ENCODE data around the gene LMNA. TPM values are rescaled to one million over a fixed set of nuclear protein-coding genes. Genes with fewer than 3 reads are reported as not detected.

LMNA gene
- total RNA-seq, 2 experiments from 2014 or later: 93.6 to 101 TPM

DNA sequence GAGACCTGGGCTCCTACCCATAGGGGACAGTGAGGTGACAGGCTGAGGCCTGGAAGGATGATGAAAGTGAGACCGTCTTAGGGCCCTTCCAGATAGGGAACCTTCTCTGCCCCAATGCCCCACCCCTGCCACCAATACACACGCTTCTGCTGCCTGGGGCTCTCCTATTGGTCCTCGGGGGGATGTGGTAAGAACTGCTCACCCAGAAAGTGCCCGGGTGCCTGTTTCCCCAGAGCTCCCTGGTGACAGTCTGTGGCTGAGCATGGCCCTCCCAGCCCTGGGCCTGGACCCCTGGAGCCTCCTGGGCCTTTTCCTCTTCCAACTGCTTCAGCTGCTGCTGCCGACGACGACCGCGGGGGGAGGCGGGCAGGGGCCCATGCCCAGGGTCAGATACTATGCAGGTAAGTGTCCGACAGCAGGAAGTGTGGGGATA is 39.8 kb downstream of the LMNA start:
- CTCF ChIA-PET: interaction anchor here (0.8 to 2.4 kb wide), 5 partner anchors 8 to 128 kb away, joined by 3 to 7 read pairs (median 5); partner anchors contain the start of genes PMF1 and SMG5
- Mint-ChIP-seq H3K4me1 (peaks cover 63% of the 10 kb centered on the region), H3K9me3 (no peaks in the 10 kb centered on the region), H3K27me3 (no peaks in the 10 kb centered on the region), H3K36me3 (ENCODE audit: low read depth) (peaks cover 7% of the 10 kb centered on the region), H3K27ac (peak overlapping the region; percentile 71), H3K4me3 (peak overlapping the region; percentile 76)
- POLR2A ChIA-PET: interaction anchor here (1.0 to 3.2 kb wide), 7 partner anchors 39 to 165 kb away, joined by 3 to 19 read pairs (median 5); partner anchors contain the start of genes PMF1, SLC25A44 and SMG5
- DNase-seq: peak; percentile 66

DNA sequence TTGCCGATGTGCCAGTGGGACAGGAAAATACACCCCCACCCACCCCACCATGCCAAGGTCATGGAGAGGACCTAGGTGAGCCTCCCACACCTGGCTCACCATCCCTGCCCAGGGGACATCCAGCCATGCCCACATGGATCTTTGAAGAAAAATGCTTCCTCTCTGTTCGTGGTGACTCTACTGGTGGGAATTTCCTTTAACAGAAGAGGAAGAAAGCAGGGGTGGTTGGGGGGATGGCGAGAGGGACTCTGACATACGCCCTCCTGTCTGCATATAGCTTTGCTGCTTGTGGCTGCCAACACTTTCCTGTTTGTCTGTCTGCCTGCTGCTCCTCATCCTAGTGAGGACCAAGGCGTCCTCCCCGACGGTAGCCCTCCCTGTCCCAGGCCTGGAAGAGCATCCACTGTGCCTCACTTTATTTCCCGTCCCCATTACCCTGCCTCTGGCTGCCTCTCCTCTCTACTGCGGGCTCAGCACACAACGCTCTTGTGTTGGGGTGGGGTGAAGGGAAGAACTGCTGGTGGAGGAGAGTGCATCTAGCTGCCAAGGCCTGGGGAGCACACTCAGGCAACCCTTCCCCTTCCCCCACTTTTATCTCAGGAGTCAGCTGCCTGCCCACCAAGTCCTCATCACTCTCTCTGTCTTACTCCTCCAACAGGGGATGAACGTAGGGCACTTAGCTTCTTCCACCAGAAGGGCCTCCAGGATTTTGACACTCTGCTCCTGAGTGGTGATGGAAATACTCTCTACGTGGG is 41.4 kb downstream of the LMNA start:
- no peaks in the 10 kb centered on the region for H3K9me3 Mint-ChIP-seq
- ChIA-PET CTCF (interaction anchor here (0.7 to 2.4 kb wide), 8 partner anchors 10 to 69 kb away, joined by 3 to 9 read pairs (median 4); partner anchors contain the start of gene SLC25A44), POLR2A (interaction anchor here (0.9 to 3.2 kb wide), 7 partner anchors 38 to 164 kb away, joined by 3 to 19 read pairs (median 4); partner anchors contain the start of genes PMF1, SLC25A44 and SMG5)
- peaks cover 7% of the 10 kb centered on the region for H3K36me3 Mint-ChIP-seq (ENCODE audit: low read depth)
- peak overlapping the region; percentile 76 for H3K4me3 Mint-ChIP-seq
- peaks cover 78% of the 10 kb centered on the region for H3K4me1 Mint-ChIP-seq
- DNase-seq: no peak
- peak overlapping the region; percentile 60 for H3K27ac Mint-ChIP-seq
- no peaks in the 10 kb centered on the region for H3K27me3 Mint-ChIP-seq

DNA sequence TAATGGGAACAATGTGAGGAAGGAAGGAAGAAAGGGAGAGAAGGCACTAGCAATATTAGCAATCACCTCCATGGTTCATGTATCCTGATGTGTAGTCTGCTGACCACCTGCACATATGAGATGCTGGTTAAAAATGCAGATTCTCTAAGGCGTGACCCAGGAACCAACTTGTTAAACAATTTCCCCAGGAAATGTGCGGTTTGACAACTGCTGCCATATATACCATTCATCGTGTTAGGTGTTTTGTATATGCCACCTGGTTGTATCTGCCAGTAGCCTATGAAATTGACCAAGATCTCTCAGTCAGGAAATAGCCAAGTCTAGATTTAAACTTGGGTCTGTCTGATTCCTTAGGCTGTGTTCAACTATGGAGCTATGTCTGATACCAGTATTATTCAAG is 43.0 kb downstream of the LMNA start:
- no peak overlapping the region for H3K4me3 Mint-ChIP-seq

DNA sequence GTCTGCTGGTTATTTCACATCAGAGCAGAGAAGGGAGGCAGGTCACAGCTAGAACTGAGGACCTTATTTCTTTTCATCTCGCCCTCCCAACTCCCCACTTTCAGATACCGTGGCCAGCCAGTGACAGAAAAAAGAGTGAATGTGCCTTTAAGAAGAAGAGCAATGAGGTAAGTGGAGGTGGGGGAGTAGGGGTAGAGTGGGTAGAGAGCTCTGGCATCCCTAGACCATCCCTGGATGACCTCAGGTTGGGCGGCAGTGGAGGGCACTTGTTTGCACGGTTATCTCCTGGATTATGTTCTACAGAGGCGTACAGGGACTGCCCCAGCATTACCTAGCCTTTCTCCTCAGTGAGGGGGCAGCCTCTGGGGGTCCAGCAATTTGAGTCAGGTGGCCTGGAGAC is 43.5 kb downstream of the LMNA start:
- Mint-ChIP-seq H3K36me3 (ENCODE audit: low read depth) (peaks cover 11% of the 10 kb centered on the region), H3K9me3 (no peaks in the 10 kb centered on the region), H3K27ac (peak overlapping the region; percentile 51), H3K4me1 (peaks cover 80% of the 10 kb centered on the region), H3K4me3 (no peak overlapping the region), H3K27me3 (no peaks in the 10 kb centered on the region)
- no peak for DNase-seq
- ChIA-PET POLR2A (no interaction called here), CTCF (no interaction called here)

More for the DNA sequence above, 43.0 kb downstream of the LMNA start:
- no peak for DNase-seq
- Mint-ChIP-seq H3K27ac (peak overlapping the region; percentile 51), H3K36me3 (ENCODE audit: low read depth) (peaks cover 11% of the 10 kb centered on the region), H3K9me3 (no peaks in the 10 kb centered on the region), H3K4me1 (peaks cover 84% of the 10 kb centered on the region), H3K27me3 (no peaks in the 10 kb centered on the region)
- CTCF ChIA-PET: no interaction called here
- POLR2A ChIA-PET: no interaction called here

DNA sequence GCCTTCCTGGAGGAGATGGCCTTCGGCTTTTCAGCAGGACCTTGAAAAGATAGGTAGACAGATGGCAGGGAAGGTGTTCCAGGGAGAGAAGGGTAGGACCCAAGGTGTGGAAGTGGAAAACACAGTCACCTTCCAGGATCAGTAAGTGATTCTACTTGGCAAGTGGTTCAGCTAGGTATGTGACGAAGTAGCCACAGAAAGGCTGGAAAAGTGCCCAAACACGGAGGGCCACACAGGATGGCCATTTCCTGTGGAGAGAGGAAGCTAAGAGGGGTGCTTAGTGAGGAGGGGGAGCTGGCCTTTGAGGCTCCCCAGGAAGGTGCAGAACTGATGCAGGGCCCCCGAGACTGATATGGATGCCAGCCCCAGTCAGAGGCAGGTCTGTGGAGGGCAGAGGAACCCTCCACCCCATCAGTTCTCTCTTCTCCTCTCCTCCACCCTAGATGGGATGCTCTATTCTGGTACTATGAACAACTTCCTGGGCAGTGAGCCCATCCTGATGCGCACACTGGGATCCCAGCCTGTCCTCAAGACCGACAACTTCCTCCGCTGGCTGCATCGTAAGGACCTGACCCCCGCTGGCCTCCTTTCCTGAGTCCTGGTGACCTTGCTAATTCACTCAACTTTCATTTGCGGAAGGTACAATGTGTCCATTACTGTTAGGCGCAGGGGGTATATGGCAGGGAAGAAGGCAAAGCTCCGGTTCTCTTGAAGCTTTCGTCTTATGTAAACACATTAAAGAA is 45.7 kb downstream of the LMNA start:
- CTCF ChIA-PET: interaction anchor here (1.3 to 2.3 kb wide), 2 partner anchors 12 to 65 kb away, joined by 4 to 19 read pairs; no protein-coding TSS in a partner anchor
- peak overlapping the region; percentile 66 for H3K27ac Mint-ChIP-seq
- peaks cover 66% of the 10 kb centered on the region for H3K4me1 Mint-ChIP-seq
- H3K27me3 Mint-ChIP-seq: no peaks in the 10 kb centered on the region
- peaks cover 2% of the 10 kb centered on the region for H3K9me3 Mint-ChIP-seq
- H3K36me3 Mint-ChIP-seq (ENCODE audit: low read depth): peaks cover 21% of the 10 kb centered on the region
- POLR2A ChIA-PET: interaction anchor here (1.3 to 3.3 kb wide), 6 partner anchors 12 to 123 kb away, joined by 3 to 13 read pairs (median 8); partner anchors contain the start of genes PMF1, SLC25A44 and SMG5
- DNase-seq: no peak
- H3K4me3 Mint-ChIP-seq: peak overlapping the region; percentile 56

DNA sequence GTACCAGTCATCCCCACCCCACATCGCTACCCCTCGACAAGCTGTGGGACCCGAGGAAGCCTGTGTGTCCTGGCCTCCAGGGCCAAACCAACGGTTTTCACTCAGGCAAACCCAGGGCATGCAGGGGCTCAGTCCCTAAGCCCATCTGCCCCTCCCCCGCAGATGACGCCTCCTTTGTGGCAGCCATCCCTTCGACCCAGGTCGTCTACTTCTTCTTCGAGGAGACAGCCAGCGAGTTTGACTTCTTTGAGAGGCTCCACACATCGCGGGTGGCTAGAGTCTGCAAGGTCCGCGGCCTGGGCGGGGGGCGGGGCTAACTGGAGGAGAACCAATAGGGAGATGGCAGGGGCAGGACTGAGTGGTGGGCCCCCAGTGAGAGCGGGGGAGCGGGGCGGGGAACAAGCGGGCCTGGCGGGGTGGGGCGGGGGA is 46.2 kb downstream of the LMNA start:
- peaks cover 64% of the 10 kb centered on the region for H3K4me1 Mint-ChIP-seq
- peak overlapping the region; percentile 56 for H3K4me3 Mint-ChIP-seq
- H3K27me3 Mint-ChIP-seq: no peaks in the 10 kb centered on the region
- POLR2A ChIA-PET: interaction anchor here (1.1 to 3.3 kb wide), 7 partner anchors 13 to 122 kb away, joined by 3 to 13 read pairs (median 8); partner anchors contain the start of genes PMF1 and SMG5
- H3K9me3 Mint-ChIP-seq: peaks cover 2% of the 10 kb centered on the region
- peak; percentile 73 for DNase-seq
- CTCF ChIA-PET: interaction anchor here (1.3 to 2.3 kb wide), 2 partner anchors 13 to 64 kb away, joined by 4 to 19 read pairs; no protein-coding TSS in a partner anchor
- peaks cover 25% of the 10 kb centered on the region for H3K36me3 Mint-ChIP-seq (ENCODE audit: low read depth)
- H3K27ac Mint-ChIP-seq: peak overlapping the region; percentile 66

DNA sequence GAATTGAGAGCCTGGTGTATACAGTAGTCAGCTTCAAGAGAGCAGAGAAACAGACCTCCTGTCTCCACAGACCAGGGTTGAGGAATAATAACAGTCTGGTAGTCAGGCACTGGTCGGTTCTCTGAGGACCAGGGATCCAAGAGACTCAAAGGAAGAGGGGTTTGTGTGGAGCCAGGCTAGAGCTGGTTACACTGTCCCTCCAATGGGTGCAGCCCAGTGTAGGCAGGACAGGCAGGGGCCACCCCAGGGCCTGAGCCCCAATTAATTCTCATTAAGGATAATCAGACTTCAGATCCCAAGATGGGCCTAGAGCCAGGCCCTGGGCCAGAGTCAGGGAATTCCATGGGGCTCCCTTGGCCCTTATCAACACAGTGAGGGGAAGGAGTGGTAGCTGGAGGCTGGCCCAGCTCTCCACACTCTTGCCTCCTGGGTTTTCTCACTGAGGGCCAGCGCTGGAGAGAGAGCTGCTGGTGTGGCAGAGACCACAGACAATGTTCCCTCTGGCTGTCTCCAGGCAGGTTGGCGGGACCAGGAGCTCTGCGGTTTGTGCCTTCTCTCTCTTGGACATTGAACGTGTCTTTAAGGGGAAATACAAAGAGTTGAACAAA is 48.0 kb downstream of the LMNA start:
- Mint-ChIP-seq H3K9me3 (peaks cover 2% of the 10 kb centered on the region), H3K27ac (no peak overlapping the region), H3K27me3 (no peaks in the 10 kb centered on the region), H3K36me3 (ENCODE audit: low read depth) (peaks cover 31% of the 10 kb centered on the region), H3K4me1 (peaks cover 46% of the 10 kb centered on the region), H3K4me3 (no peak overlapping the region)
- DNase-seq: no peak
- ChIA-PET POLR2A (interaction anchor here (2.5 to 3.3 kb wide), 3 partner anchors 14 to 63 kb away, joined by 8 to 13 read pairs (median 9); partner anchors contain the start of gene PMF1), CTCF (interaction anchor here (2.3 kb wide), 1 partner anchor 62 kb away, joined by 19 read pairs; no protein-coding TSS in a partner anchor)

DNA sequence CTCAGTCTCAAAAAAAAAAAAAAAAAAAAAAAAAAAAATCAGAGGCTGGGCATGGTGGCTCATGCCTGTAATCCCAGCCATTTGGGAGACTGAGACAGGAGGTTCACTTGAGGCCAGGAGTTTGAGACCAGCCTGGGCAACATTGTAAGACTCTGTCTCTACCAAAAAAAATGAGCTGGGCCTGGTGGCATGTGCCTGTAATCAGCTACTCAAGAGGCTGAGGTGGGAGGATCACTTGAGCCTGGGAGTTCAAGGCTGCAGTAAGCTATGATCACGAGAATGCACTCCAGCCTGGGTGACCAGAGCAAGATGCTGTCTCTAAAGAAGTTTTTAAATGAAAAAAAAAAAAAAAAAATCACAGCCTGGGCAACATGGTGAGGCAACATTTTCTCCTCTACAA is 49.2 kb downstream of the LMNA start:
- DNase-seq: no peak
- Mint-ChIP-seq H3K9me3 (peaks cover 2% of the 10 kb centered on the region), H3K36me3 (ENCODE audit: low read depth) (peaks cover 28% of the 10 kb centered on the region), H3K4me3 (no peak overlapping the region), H3K27me3 (no peaks in the 10 kb centered on the region), H3K4me1 (peaks cover 36% of the 10 kb centered on the region), H3K27ac (no peak overlapping the region)
- ChIA-PET POLR2A (interaction anchor here (0.9 to 1.4 kb wide), 5 partner anchors 12 to 82 kb away, joined by 3 read pairs; partner anchors contain the start of gene PMF1), CTCF (interaction anchor here (1.1 to 1.2 kb wide), 2 partner anchors 11 to 65 kb away, joined by 3 to 6 read pairs; no protein-coding TSS in a partner anchor)

DNA sequence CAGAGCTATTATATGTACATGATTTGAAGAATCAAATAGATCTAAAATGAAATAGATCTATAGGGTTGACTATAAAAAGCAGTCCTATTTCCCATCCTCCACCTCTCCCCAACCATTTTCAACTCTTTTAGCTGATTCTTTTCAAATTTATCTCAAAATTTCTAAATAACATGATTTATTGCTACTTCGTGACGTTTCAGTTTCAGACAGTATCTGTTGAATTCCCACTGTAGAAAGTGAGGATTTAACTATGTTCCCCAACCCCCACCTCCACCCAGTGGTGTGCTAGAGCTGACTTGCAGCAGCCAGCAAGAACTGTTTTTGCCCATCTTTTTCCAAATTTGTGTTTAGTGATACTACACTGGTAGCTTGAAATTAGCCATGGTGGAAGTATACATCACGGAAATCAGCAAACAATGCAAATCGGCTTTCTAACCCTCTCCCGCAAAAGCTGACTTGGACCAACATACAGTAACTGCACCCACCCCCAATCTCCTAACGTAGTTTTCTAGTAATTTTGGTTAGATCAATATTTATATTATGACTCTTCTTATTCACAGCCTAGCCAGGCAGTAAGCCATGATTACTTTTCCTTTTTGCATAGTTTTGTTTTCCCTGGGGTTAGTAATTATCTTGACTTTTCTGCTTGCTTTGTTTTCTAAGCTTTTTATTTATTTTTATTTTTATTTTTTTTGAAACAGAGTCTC is 49.8 kb downstream of the LMNA start:
- CTCF ChIA-PET: interaction anchor here (0.6 to 2.0 kb wide), 4 partner anchors 11 to 124 kb away, joined by 3 to 6 read pairs (median 4); no protein-coding TSS in a partner anchor
- peaks cover 2% of the 10 kb centered on the region for H3K9me3 Mint-ChIP-seq
- H3K4me3 Mint-ChIP-seq: no peak overlapping the region
- peaks cover 27% of the 10 kb centered on the region for H3K36me3 Mint-ChIP-seq (ENCODE audit: low read depth)
- peaks cover 30% of the 10 kb centered on the region for H3K4me1 Mint-ChIP-seq
- POLR2A ChIA-PET: interaction anchor here (0.9 to 1.4 kb wide), 5 partner anchors 12 to 81 kb away, joined by 3 read pairs; partner anchors contain the start of gene PMF1
- no peaks in the 10 kb centered on the region for H3K27me3 Mint-ChIP-seq
- no peak for DNase-seq
- H3K27ac Mint-ChIP-seq: no peak overlapping the region

DNA sequence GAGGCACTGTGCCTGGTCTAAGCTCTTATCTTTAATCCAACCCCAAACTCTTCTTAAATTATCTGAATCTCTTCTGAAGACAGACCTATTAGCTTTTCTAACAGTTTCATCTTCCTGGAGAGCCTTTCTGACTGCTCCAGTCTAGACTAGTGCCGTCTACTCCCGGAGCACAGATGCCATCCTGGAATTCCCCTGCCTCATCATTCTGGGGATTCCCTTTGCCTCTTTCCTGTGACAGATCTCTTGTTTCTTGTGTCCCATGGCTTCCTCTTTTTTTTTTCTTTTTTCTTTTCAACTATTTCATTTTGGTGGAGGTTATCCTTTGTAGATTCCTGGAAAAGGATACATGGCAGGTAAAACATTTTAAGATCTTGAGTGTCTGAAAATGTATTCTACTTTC is 50.6 kb downstream of the LMNA start:
- H3K4me1 Mint-ChIP-seq: peaks cover 22% of the 10 kb centered on the region
- ChIA-PET CTCF (interaction anchor here (2.0 kb wide), 1 partner anchor 17 kb away, joined by 4 read pairs; no protein-coding TSS in a partner anchor), POLR2A (interaction anchor here (0.6 to 1.4 kb wide), 2 partner anchors 15 to 26 kb away, joined by 3 read pairs; no protein-coding TSS in a partner anchor)
- no peaks in the 10 kb centered on the region for H3K27me3 Mint-ChIP-seq
- peaks cover 27% of the 10 kb centered on the region for H3K36me3 Mint-ChIP-seq (ENCODE audit: low read depth)
- no peak overlapping the region for H3K27ac Mint-ChIP-seq
- no peak overlapping the region for H3K4me3 Mint-ChIP-seq
- H3K9me3 Mint-ChIP-seq: peaks cover 2% of the 10 kb centered on the region
- DNase-seq: no peak

DNA sequence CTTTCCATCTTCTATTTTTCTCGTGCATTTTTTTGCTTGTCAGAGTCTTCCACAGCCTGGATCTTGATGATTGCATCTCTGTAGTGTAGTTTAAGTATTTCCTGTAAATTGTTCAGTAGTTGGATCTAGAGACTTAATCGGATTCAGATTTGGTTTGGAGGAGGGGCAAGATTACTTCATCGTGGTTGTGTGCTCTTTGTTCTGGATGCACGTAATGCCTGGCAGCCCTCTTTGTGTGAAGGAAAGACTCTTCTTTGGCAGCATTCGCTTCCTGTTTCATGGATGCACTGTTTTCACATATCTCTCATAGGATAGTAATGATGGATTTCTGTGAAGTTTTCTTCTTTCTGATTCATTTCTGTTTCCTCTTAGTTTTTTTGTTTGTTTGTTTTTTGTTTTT is 53.0 kb downstream of the LMNA start:
- Mint-ChIP-seq H3K36me3 (ENCODE audit: low read depth) (peaks cover 23% of the 10 kb centered on the region), H3K27me3 (no peaks in the 10 kb centered on the region), H3K27ac (no peak overlapping the region), H3K4me3 (no peak overlapping the region), H3K9me3 (peaks cover 2% of the 10 kb centered on the region), H3K4me1 (peaks cover 5% of the 10 kb centered on the region)
- ChIA-PET POLR2A (no interaction called here), CTCF (no interaction called here)
- no peak for DNase-seq

All from activated CD4-positive, alpha-beta memory T cell treated with anti-CD3 and anti-CD28 coated beads, Interleukin-2, amount 10 ng/mL, durations not matched to agents 7 days and 5 days (primary cell).